Measurements from ENCODE around the gene YY1AP1.

The YY1AP1 gene

GRCh38 chr1:155650231-155650757, 38.3 kb downstream of the YY1AP1 start:
- TF ChIP-seq, protein P1, sequence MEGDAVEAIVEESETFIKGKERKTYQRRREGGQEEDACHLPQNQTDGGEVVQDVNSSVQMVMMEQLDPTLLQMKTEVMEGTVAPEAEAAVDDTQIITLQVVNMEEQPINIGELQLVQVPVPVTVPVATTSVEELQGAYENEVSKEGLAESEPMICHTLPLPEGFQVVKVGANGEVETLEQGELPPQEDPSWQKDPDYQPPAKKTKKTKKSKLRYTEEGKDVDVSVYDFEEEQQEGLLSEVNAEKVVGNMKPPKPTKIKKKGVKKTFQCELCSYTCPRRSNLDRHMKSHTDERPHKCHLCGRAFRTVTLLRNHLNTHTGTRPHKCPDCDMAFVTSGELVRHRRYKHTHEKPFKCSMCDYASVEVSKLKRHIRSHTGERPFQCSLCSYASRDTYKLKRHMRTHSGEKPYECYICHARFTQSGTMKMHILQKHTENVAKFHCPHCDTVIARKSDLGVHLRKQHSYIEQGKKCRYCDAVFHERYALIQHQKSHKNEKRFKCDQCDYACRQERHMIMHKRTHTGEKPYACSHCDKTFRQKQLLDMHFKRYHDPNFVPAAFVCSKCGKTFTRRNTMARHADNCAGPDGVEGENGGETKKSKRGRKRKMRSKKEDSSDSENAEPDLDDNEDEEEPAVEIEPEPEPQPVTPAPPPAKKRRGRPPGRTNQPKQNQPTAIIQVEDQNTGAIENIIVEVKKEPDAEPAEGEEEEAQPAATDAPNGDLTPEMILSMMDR (IDR thresholded peaks at IDR 0.05; ENCODE audit: low read depth, low read length, missing control alignments): no peak
- in situ Hi-C loops (cut with HindIII; ENCODE audit: low sequenced_read_pairs): no loop called here
- no peak for DNase-seq (ENCODE audit: low read depth)
- H3K4me3 ChIP-seq (ENCODE audit: low read depth, low read length): no peak overlapping the region

- in situ Hi-C loops (cut with HindIII; ENCODE audit: low sequenced_read_pairs): no loop called here
- no peak overlapping the region for H3K4me3 ChIP-seq (ENCODE audit: low read depth, low read length)
- TF ChIP-seq, protein P1 (IDR thresholded peaks at IDR 0.05; ENCODE audit: low read depth, low read length, missing control alignments): no peak
- DNase-seq (ENCODE audit: low read depth): no peak
Measured at GRCh38 chr1:155649676-155650075, 38.9 kb downstream of the YY1AP1 start.

GRCh38 chr1:155648207-155649147, 40.1 kb downstream of the YY1AP1 start:
- in situ Hi-C loops (cut with HindIII; ENCODE audit: low sequenced_read_pairs): no loop called here
- DNase-seq (ENCODE audit: low read depth): peak; percentile 74
- TF ChIP-seq, protein P1 (IDR thresholded peaks at IDR 0.05; ENCODE audit: low read depth, low read length, missing control alignments): peak; percentile 73
- H3K4me3 ChIP-seq (ENCODE audit: low read depth, low read length): peak overlapping the region; percentile 35

- in situ Hi-C loops (cut with HindIII; ENCODE audit: low sequenced_read_pairs): no loop called here
- DNase-seq (ENCODE audit: low read depth): no peak
- H3K4me3 ChIP-seq (ENCODE audit: low read depth, low read length): no peak overlapping the region
- TF ChIP-seq, protein P1 (IDR thresholded peaks at IDR 0.05; ENCODE audit: low read depth, low read length, missing control alignments): no peak
Measured at GRCh38 chr1:155646307-155646706, 42.3 kb downstream of the YY1AP1 start.

GRCh38 chr1:155645648-155646047, 42.9 kb downstream of the YY1AP1 start:
- in situ Hi-C loops (cut with HindIII; ENCODE audit: low sequenced_read_pairs): no loop called here
- TF ChIP-seq, protein P1 (IDR thresholded peaks at IDR 0.05; ENCODE audit: low read depth, low read length, missing control alignments): no peak
- no peak overlapping the region for H3K4me3 ChIP-seq (ENCODE audit: low read depth, low read length)
- DNase-seq (ENCODE audit: low read depth): no peak

DNA sequence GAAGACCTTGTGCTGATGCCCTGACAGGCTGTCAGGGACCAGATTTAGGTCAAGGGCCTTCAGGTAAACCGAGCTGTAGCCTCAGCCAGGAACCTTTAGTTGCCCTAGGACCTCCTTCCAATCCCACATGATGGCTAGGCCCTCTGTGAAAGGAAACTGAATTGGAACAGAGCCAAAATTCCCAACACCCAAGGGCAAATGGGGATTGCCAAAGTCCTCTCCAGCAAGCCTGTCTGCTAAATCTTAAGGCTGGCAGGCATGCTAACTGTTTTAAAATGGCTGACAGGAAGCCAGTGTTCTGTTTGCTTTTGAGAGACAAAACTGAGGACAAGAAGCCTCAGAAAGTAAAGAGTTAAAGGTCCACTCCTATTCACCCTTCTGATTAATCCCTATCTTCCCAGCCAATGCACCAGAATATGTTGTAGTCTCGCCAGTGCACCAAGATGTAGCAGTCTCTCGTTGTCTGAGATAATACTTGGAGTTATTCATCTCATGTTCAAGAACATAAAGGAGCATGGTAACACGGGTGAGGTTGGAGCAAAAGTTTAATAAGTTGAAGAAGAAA, 43.5 kb downstream of the YY1AP1 start:
- H3K4me3 ChIP-seq (ENCODE audit: low read depth, low read length): no peak overlapping the region
- TF ChIP-seq, protein P1 (IDR thresholded peaks at IDR 0.05; ENCODE audit: low read depth, low read length, missing control alignments): no peak
- in situ Hi-C loops (cut with HindIII; ENCODE audit: low sequenced_read_pairs): no loop called here
- no peak for DNase-seq (ENCODE audit: low read depth)
